Right cardiac atrium (tissue), 5 donors: ENCODE measurements around the gene MTMR12. TPM values are rescaled to one million over a fixed set of nuclear protein-coding genes. Genes with fewer than 3 reads are reported as not detected.
A peak's percentile ranks its signal among the peaks of the same experiment; 100 is the strongest.

Experiments used
- ATAC-seq, 2 donors: fragments of 200-7000 bp; cut with Tn5 transposase; one replicate each; pipeline versions ENCODE4 v1.8.0 to v1.9.1; 2020; ENCODE audit warnings: moderate library complexity in 2 of 2, mild to moderate bottlenecking in 1 of 2
- DNase-seq, 3 donors: peaks; one replicate each; pipeline ENCODE4 v3.0.0-alpha.2; 2020
- H3K27ac ChIP-seq: one replicate; pipeline ENCODE4 v1.5.1; 2013; ENCODE audit warnings: mild to moderate bottlenecking, low read length, control low read depth, moderate library complexity
- H3K27me3 ChIP-seq: one replicate; pipeline ENCODE4 v1.6.1; 2013; ENCODE audit not compliant: control insufficient read depth, insufficient read depth
- H3K4me1 ChIP-seq: one replicate; pipeline ENCODE4 v1.6.1; 2013; ENCODE audit warnings: low read length; ENCODE audit not compliant: control insufficient read depth, insufficient read depth
- H3K4me3 ChIP-seq: one replicate; pipeline ENCODE4 v1.5.1; 2013; ENCODE audit warnings: low read length, control low read depth
- H3K9me3 ChIP-seq: one replicate; pipeline ENCODE4 v1.6.1; 2013; ENCODE audit warnings: low read length; ENCODE audit not compliant: control insufficient read depth
- WGBS: extraction: QIAGEN DNeasy Blood & Tissue Kit; methylation state at CpG from one replicate; pipeline ENCODE4 v1.1.7; 2013; 5-methylcytosine and 5-hydroxymethylcytosine counted together
- intact Hi-C, 4 donors: fragments of 100-400 bp; cut with DNase I; formaldehyde crosslinking; loops; one replicate each; pipeline versions ENCODE4 v1.11.0 to v1.14.0; 2022 to 2023
- polyA plus RNA-seq: library from polyadenylated mRNA; stranded (reverse); fragments of 200-250 nt; gene quantifications from one replicate; pipeline ENCODE4 v1.2.3, GENCODE V29; 2013
- total RNA-seq, 4 donors: library from RNA; stranded (reverse); fragmentation: NEBNext Ultra II Directional; extraction: Animal tissue kit (Norgen Biotek cat#: 25700); gene quantifications; one replicate each; pipeline ENCODE4 v1.2.1, GENCODE V29; 2021
- donor health status: healthy with polysubstance abuse.
- donor health status: DM: no; HTN: yes; CAD: no.
- donor health status: DM: no; HTN: no; CAD: no.
- donor health status: DM: no; HTN: yes; CAD: no; lungs with severe emphysema.
- donor health status: DM: yes; HTN: yes; CAD: no.

The MTMR12 gene
- total and polyA plus RNA-seq, 5 donors, result 6.2 to 28.1 (median 22.2) TPM

DNA sequence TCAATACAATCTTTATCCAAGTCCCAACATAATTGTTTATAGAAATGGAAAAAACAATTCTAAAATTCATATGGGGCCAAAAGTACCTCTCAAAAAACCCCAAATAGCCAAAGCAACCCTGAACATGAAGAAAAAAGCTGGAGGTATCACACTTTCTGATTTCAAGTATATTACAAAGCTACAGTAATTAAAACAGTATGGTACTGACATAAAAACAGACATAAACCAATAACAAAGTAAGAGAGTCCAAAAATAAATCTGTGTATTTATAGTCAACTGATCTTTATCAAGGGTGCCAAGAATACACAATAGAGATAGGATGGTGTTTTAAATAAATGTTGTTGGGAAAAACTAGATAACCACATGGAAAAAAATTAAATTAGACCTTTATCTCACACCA lies 125.1 kb downstream of the MTMR12 start:
- DNase-seq, result no peak
- peaks cover 1% of the 10 kb centered on the region for H3K9me3 ChIP-seq
- H3K27ac ChIP-seq, result no peak overlapping the region
- H3K4me1 ChIP-seq, result no peaks in the 10 kb centered on the region
- H3K27me3 ChIP-seq, result no peaks in the 10 kb centered on the region
- no peak overlapping the region for H3K4me3 ChIP-seq
- intact Hi-C loops, result no loop called here
- no peak for ATAC-seq

DNA sequence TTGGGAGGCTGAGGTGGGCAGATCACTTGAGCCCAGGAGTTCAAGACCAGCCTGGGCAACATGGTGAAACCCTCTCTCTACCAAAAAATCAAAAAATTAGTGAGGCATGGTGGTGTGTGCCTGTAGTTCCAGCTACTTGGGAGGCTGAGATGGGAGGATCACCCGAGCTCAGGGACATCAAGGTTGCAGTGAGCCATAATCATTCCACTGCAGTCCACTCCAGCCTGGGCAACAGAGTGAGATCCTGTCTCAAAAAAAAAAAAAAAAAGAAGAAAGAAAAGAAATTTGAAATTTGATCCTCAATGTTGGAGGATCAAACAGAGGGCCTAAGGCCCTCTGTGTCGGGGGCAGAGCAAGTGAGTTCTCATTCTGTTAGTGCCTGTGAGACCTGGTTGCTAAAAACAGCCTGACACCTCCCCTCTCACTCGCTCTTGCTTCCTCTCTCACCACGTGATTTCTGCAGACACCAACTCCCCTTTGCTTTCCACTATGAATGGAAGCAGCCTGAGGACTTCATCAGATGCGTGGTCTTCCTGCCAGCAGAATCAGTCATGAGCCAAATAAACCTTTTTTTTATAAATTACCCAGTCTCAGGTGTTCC lies 130.2 kb downstream of the MTMR12 start:
- Histone ChIP-seq H3K9me3 (no peaks in the 10 kb centered on the region), H3K4me3 (no peak overlapping the region), H3K4me1 (no peaks in the 10 kb centered on the region), H3K27me3 (no peaks in the 10 kb centered on the region), H3K27ac (no peak overlapping the region)
- WGBS, result 57% methylated on average over 5 of the region's 5 CpGs
- intact Hi-C loops, result no loop called here
- ATAC-seq (peak; percentile 81 to 82), DNase-seq (no peak)

Other genes with a start within 250 kb of the MTMR12 start
- 10 to 100 TPM; 53.7 to 76.4 (median 57.6) TPM for gene GOLPH3, start 138.6 kb downstream of the MTMR12 start, total RNA-seq
- gene GOLPH3, start 138.6 kb downstream of the MTMR12 start, polyA plus RNA-seq, result 40.4 TPM
- gene ZFR, start 131.8 kb upstream of the MTMR12 start, total RNA-seq, result 10 to 100 TPM; 54.6 to 58.7 (median 55.9) TPM
- gene ZFR, start 131.8 kb upstream of the MTMR12 start, polyA plus RNA-seq, result 28.9 TPM